ENCODE measurements around the gene NUDCD2.
A peak's percentile ranks its signal among the peaks of the same experiment; 100 is the strongest.

Gene NUDCD2

GRCh38 chr5:163459819-163460561, at the start of gene NUDCD2:
Gene NUDCD2 (minus strand): TSS chr5:163460102. CDS start chr5:163460050, 52 bp downstream.
- peak within 1 kb of the TSS; percentile 99 for H3K4me3 ChIP-seq (ENCODE audit: low read length)
- no peak for TF ChIP-seq ZNF274 (IDR thresholded peaks at IDR 0.05; ENCODE audit: low read depth, low read length)

GRCh38 chr5:163509291-163509951, 49.5 kb upstream of the NUDCD2 start:
- peak overlapping the region; percentile 60 for H3K4me3 ChIP-seq (ENCODE audit: low read length)
- TF ChIP-seq ZNF274 (IDR thresholded peaks at IDR 0.05; ENCODE audit: low read depth, low read length): no peak

- peak overlapping the region; percentile 60 for H3K4me3 ChIP-seq (ENCODE audit: low read length)
- no peak for TF ChIP-seq ZNF274 (IDR thresholded peaks at IDR 0.05; ENCODE audit: low read depth, low read length)
Observed at GRCh38 chr5:163508753-163509152, 48.9 kb upstream of the NUDCD2 start.

- no peak for TF ChIP-seq ZNF274 (IDR thresholded peaks at IDR 0.05; ENCODE audit: low read depth, low read length)
- H3K4me3 ChIP-seq (ENCODE audit: low read length): peak overlapping the region; percentile 100
Observed at GRCh38 chr5:163506726-163507125, 46.8 kb upstream of the NUDCD2 start.

GRCh38 chr5:163506095-163506457, 46.2 kb upstream of the NUDCD2 start:
- TF ChIP-seq ZNF274 (IDR thresholded peaks at IDR 0.05; ENCODE audit: low read depth, low read length): no peak
- peak overlapping the region; percentile 100 for H3K4me3 ChIP-seq (ENCODE audit: low read length)

- TF ChIP-seq ZNF274 (IDR thresholded peaks at IDR 0.05; ENCODE audit: low read depth, low read length): no peak
- peak within 1 kb of the TSS; percentile 100 for H3K4me3 ChIP-seq (ENCODE audit: low read length)
Observed at GRCh38 chr5:163505368-163506094, 45.6 kb upstream of the NUDCD2 start, which contains the start of gene MAT2B. Gene MAT2B (plus strand): TSS chr5:163505619. CDS start chr5:163505687, 68 bp downstream.

GRCh38 chr5:163505049-163505367, 45.1 kb upstream of the NUDCD2 start:
- no peak for TF ChIP-seq ZNF274 (IDR thresholded peaks at IDR 0.05; ENCODE audit: low read depth, low read length)
- H3K4me3 ChIP-seq (ENCODE audit: low read length): peak overlapping the region; percentile 100

- TF ChIP-seq ZNF274 (IDR thresholded peaks at IDR 0.05; ENCODE audit: low read depth, low read length): no peak
- peak overlapping the region; percentile 100 for H3K4me3 ChIP-seq (ENCODE audit: low read length)
Observed at GRCh38 chr5:163504079-163504931, 44.4 kb upstream of the NUDCD2 start.

- peak overlapping the region; percentile 100 for H3K4me3 ChIP-seq (ENCODE audit: low read length)
- TF ChIP-seq ZNF274 (IDR thresholded peaks at IDR 0.05; ENCODE audit: low read depth, low read length): no peak
Observed at GRCh38 chr5:163503106-163504078, 43.5 kb upstream of the NUDCD2 start.

- no peak for TF ChIP-seq ZNF274 (IDR thresholded peaks at IDR 0.05; ENCODE audit: low read depth, low read length)
- H3K4me3 ChIP-seq (ENCODE audit: low read length): no peak overlapping the region
Observed at GRCh38 chr5:163502521-163502920, 42.6 kb upstream of the NUDCD2 start.

- no peak for TF ChIP-seq ZNF274 (IDR thresholded peaks at IDR 0.05; ENCODE audit: low read depth, low read length)
- no peak overlapping the region for H3K4me3 ChIP-seq (ENCODE audit: low read length)
Observed at GRCh38 chr5:163498886-163499285, 39.0 kb upstream of the NUDCD2 start.

- H3K4me3 ChIP-seq (ENCODE audit: low read length): no peak overlapping the region
- TF ChIP-seq ZNF274 (IDR thresholded peaks at IDR 0.05; ENCODE audit: low read depth, low read length): no peak
Observed at GRCh38 chr5:163497315-163497714, 37.4 kb upstream of the NUDCD2 start.

- TF ChIP-seq ZNF274 (IDR thresholded peaks at IDR 0.05; ENCODE audit: low read depth, low read length): no peak
- H3K4me3 ChIP-seq (ENCODE audit: low read length): no peak overlapping the region
Observed at GRCh38 chr5:163496286-163496685, 36.4 kb upstream of the NUDCD2 start.
